ENCODE measurements around the gene C2CD4D.

- TF ChIP-seq, protein P1, sequence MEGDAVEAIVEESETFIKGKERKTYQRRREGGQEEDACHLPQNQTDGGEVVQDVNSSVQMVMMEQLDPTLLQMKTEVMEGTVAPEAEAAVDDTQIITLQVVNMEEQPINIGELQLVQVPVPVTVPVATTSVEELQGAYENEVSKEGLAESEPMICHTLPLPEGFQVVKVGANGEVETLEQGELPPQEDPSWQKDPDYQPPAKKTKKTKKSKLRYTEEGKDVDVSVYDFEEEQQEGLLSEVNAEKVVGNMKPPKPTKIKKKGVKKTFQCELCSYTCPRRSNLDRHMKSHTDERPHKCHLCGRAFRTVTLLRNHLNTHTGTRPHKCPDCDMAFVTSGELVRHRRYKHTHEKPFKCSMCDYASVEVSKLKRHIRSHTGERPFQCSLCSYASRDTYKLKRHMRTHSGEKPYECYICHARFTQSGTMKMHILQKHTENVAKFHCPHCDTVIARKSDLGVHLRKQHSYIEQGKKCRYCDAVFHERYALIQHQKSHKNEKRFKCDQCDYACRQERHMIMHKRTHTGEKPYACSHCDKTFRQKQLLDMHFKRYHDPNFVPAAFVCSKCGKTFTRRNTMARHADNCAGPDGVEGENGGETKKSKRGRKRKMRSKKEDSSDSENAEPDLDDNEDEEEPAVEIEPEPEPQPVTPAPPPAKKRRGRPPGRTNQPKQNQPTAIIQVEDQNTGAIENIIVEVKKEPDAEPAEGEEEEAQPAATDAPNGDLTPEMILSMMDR (IDR thresholded peaks at IDR 0.05; ENCODE audit: poor library complexity, severe bottlenecking), result no peak
- TF ChIP-seq EP300 (conservative IDR thresholded peaks at IDR 0.05; ENCODE audit: poor library complexity, severe bottlenecking), result no peak
These were observed 7.1 kb upstream of the C2CD4D start for GRCh38 chr1:151846686-151847237.
